Tibial nerve (tissue), 4 donors: Measurements from ENCODE around the gene PRKG1.

Experiments
- CTCF ChIP-seq, 5 experiments: fragments of 200-600 bp in 3 of 5; fragments of 450-650 bp in 2 of 5; sonication (generic) in 3 of 5; IDR thresholded peaks; one replicate each; pipeline ENCODE4 v1.5.1; 2016 to 2019; ENCODE audit warnings: antibody characterized with exemption in 5 of 5, mild to moderate bottlenecking in 3 of 5, moderate library complexity in 2 of 5
- EP300 ChIP-seq, 2 donors: sonication (generic); formaldehyde crosslinking; IDR thresholded peaks; one replicate each; pipeline ENCODE4 v1.6.1; 2017; ENCODE audit warnings: antibody characterized with exemption in 2 of 2, mild to moderate bottlenecking in 1 of 2

GRCh38 chr10:52083422-52083821 lies 1009.1 kb downstream of the PRKG1 start:
- TF ChIP-seq CTCF (IDR thresholded peaks at IDR 0.05): no peak
- TF ChIP-seq EP300 (IDR thresholded peaks at IDR 0.05): no peak
